ENCODE data around the gene GLRX3. TPM values are rescaled to one million over a fixed set of nuclear protein-coding genes. Genes with fewer than 3 reads are reported as not detected.

Gene GLRX3
- total and polyA plus RNA-seq, 10 of the 15 experiments (the other 5 are each of a cell fraction or from before 2014, with no cell fraction given): 94.7 to 209 (median 131) TPM

DNA sequence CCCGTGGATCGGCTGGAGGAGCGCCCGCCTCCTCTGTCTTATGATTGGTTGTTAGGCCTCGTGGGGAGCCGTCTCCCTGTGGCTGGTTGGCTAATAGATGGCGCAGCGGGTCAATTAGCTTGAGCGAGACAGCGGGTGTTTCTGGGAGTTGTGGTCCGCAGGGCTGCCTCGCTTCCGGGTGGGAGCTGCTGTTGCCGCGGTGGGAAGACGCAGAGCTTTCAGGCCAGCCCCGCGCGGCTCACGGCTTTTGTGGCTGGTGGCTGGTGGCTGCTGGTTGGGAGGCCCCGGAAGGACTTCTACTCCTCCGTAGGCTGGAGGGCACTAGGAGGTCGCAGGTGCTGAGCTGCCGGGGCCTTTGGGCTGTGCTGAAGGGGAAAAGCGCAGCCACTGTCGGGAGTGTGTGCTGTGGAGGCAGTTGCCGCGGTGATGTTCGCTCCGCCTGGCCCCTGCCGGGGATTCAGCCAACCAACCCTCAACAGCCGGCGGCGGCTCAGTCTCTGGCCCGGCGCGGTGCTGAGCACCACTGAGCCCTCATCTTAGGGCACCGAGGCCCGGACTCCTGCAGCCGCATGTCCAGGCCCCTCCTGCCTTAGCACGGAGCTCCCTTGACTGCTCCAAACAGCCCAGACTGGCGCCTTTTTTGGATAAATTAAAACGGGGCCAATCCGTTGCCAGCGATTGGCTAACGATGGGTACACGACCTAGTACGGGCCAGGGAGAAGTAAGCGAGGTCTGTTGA is 24.9 kb upstream of the GLRX3 start (continued):
- TF ChIP-seq, protein P1, sequence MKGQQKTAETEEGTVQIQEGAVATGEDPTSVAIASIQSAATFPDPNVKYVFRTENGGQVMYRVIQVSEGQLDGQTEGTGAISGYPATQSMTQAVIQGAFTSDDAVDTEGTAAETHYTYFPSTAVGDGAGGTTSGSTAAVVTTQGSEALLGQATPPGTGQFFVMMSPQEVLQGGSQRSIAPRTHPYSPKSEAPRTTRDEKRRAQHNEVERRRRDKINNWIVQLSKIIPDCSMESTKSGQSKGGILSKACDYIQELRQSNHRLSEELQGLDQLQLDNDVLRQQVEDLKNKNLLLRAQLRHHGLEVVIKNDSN (IDR thresholded peaks at IDR 0.05; ENCODE audit: borderline replicate concordance, extremely low read length, insufficient read depth, low read depth, low read length): peak; percentile 29
- TF ChIP-seq CBFB (IDR thresholded peaks at IDR 0.05; ENCODE audit: low read depth) (0 out of 2 replicates have a peak, but pooled peaks have one; percentile 2), STAT1 (conservative IDR thresholded peaks at IDR 0.05) (0 out of 2 replicates have a peak, but pooled peaks have one; percentile 28), BCL11A (IDR thresholded peaks at IDR 0.05; ENCODE audit: low read depth, low read length) (no peak), SIN3A (IDR thresholded peaks at IDR 0.05; ENCODE audit: low read depth, low read length) (peak; percentile 16; the same call in 1 of the 2 replicates), SPI1 (IDR thresholded peaks at IDR 0.05; ENCODE audit: borderline replicate concordance, insufficient read depth, low read depth, low read length) (no peak), TBL1XR1 (IDR thresholded peaks at IDR 0.05; ENCODE audit: low read depth, low read length) (0 out of 2 replicates have a peak, but pooled peaks have one; percentile 8), SP1 (IDR thresholded peaks at IDR 0.05; ENCODE audit: low read depth, low read length) (peak; percentile 92), PML (IDR thresholded peaks at IDR 0.05; ENCODE audit: low read length) (no peak; the same call in 1 of the 2 replicates), RAD51 (IDR thresholded peaks at IDR 0.05) (0 out of 2 replicates have a peak, but pooled peaks have one; percentile 2), HCFC1 (IDR thresholded peaks at IDR 0.05; ENCODE audit: low read length) (peak; percentile 87), BACH1 (IDR thresholded peaks at IDR 0.05; ENCODE audit: borderline replicate concordance) (0 out of 2 replicates have a peak, but pooled peaks have one; percentile 39), BHLHE40 (IDR thresholded peaks at IDR 0.05; ENCODE audit: borderline replicate concordance in 1 of 2, low read depth in 2 of 2, low read length in 1 of 2) (peak; percentile 0 to 19; a peak in 1 of 4 replicates), EED (IDR thresholded peaks at IDR 0.05; ENCODE audit: low read depth) (peak; percentile 21; the same call in 1 of the 2 replicates), IKZF2 (IDR thresholded peaks at IDR 0.05) (peak in 1 of 2 experiments; percentile 22; a peak in 1 of 4 replicates), NFYB (IDR thresholded peaks at IDR 0.05; ENCODE audit: insufficient read depth, low read depth, low read length) (peak; percentile 99), POLR2AphosphoS5 (IDR thresholded peaks at IDR 0.05; ENCODE audit: low read length) (peak; percentile 21; the same call in 1 of the 2 replicates), EGR1 (IDR thresholded peaks at IDR 0.05; ENCODE audit: borderline replicate concordance in 1 of 2, low read depth in 2 of 2, low read length in 2 of 2) (no peak), RB1 (IDR thresholded peaks at IDR 0.05; ENCODE audit: borderline replicate concordance) (peak; percentile 45; the same call in 1 of the 2 replicates), CBX3 (IDR thresholded peaks at IDR 0.05; ENCODE audit: borderline replicate concordance, low read depth) (no peak), YBX1 (IDR thresholded peaks at IDR 0.05) (no peak), TCF3 (IDR thresholded peaks at IDR 0.05; ENCODE audit: borderline replicate concordance, insufficient read depth, low read depth, low read length) (no peak), CHD2 (IDR thresholded peaks at IDR 0.05; ENCODE audit: borderline replicate concordance, low read depth, low read length) (peak; percentile 92)
- TF ChIP-seq, protein P2, sequence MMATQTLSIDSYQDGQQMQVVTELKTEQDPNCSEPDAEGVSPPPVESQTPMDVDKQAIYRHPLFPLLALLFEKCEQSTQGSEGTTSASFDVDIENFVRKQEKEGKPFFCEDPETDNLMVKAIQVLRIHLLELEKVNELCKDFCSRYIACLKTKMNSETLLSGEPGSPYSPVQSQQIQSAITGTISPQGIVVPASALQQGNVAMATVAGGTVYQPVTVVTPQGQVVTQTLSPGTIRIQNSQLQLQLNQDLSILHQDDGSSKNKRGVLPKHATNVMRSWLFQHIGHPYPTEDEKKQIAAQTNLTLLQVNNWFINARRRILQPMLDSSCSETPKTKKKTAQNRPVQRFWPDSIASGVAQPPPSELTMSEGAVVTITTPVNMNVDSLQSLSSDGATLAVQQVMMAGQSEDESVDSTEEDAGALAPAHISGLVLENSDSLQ (IDR thresholded peaks at IDR 0.05): peak; percentile 97
- TF ChIP-seq, protein P3, sequence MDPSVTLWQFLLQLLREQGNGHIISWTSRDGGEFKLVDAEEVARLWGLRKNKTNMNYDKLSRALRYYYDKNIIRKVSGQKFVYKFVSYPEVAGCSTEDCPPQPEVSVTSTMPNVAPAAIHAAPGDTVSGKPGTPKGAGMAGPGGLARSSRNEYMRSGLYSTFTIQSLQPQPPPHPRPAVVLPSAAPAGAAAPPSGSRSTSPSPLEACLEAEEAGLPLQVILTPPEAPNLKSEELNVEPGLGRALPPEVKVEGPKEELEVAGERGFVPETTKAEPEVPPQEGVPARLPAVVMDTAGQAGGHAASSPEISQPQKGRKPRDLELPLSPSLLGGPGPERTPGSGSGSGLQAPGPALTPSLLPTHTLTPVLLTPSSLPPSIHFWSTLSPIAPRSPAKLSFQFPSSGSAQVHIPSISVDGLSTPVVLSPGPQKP (IDR thresholded peaks at IDR 0.05; ENCODE audit: low read depth, low read length): peak; percentile 47; the same call in 1 of the 2 replicates
- TF ChIP-seq, protein P4, sequence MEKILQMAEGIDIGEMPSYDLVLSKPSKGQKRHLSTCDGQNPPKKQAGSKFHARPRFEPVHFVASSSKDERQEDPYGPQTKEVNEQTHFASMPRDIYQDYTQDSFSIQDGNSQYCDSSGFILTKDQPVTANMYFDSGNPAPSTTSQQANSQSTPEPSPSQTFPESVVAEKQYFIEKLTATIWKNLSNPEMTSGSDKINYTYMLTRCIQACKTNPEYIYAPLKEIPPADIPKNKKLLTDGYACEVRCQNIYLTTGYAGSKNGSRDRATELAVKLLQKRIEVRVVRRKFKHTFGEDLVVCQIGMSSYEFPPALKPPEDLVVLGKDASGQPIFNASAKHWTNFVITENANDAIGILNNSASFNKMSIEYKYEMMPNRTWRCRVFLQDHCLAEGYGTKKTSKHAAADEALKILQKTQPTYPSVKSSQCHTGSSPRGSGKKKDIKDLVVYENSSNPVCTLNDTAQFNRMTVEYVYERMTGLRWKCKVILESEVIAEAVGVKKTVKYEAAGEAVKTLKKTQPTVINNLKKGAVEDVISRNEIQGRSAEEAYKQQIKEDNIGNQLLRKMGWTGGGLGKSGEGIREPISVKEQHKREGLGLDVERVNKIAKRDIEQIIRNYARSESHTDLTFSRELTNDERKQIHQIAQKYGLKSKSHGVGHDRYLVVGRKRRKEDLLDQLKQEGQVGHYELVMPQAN (conservative IDR thresholded peaks at IDR 0.05): peak; percentile 72
